Heart right ventricle (tissue), 16 donors: ENCODE measurements around the gene OPN1MW. TPM values are rescaled to one million over a fixed set of nuclear protein-coding genes. Genes with fewer than 3 reads are reported as not detected.
"Not testable (repeated sequence)": the region's sequence is repeated elsewhere in the genome, so short reads cannot be mapped to it uniquely, and the experiment has no call there.

ENCODE experiments used
- ATAC-seq, 8 donors: fragments of 200-7000 bp; cut with Tn5 transposase; one replicate each; pipeline ENCODE4 v1.9.1; 2020; ENCODE audit warnings: mild to moderate bottlenecking in 8 of 8, moderate library complexity in 8 of 8, moderate number of reproducible peaks in 1 of 8
- DNase-seq, 2 donors: peaks; one replicate each; pipeline ENCODE4 v3.0.0-alpha.2; 2020
- H3K27ac ChIP-seq, 10 donors: fragments of 200-600 bp; sonication (generic) in 2 of 10; one replicate each; pipeline versions ENCODE4 v1.5.0 to v1.8.0; 2020 to 2022; ENCODE audit warnings: mild to moderate bottlenecking in 3 of 10
- H3K27me3 ChIP-seq, 7 donors: fragments of 200-600 bp; one replicate each; pipeline ENCODE4 v1.8.0; 2021 to 2022; ENCODE audit warnings: mild to moderate bottlenecking in 2 of 7
- H3K36me3 ChIP-seq, 9 donors: fragments of 200-600 bp; sonication (generic) in 1 of 9; one replicate each; pipeline versions ENCODE4 v1.5.0 to v1.8.0; 2020 to 2022; ENCODE audit warnings: mild to moderate bottlenecking in 2 of 9
- H3K4me1 ChIP-seq, 9 donors: fragments of 200-600 bp; sonication (generic) in 1 of 9; one replicate each; pipeline versions ENCODE4 v1.5.0 to v1.8.0; 2020 to 2022; ENCODE audit warnings: mild to moderate bottlenecking in 4 of 9
- H3K4me3 ChIP-seq, 10 donors: fragments of 200-600 bp; sonication (generic) in 2 of 10; one replicate each; pipeline versions ENCODE4 v1.5.0 to v1.8.0; 2020 to 2022; ENCODE audit warnings: mild to moderate bottlenecking in 7 of 10, moderate library complexity in 2 of 10
- H3K9me3 ChIP-seq, 11 donors: fragments of 200-600 bp in 10 of 11; sonication (generic) in 2 of 11; one replicate each; pipeline versions ENCODE4 v1.5.0 to v1.8.0; 2013 to 2022; ENCODE audit warnings: mild to moderate bottlenecking in 2 of 11, control low read depth in 1 of 11, moderate library complexity in 1 of 11
- WGBS, 2 donors: extraction: QIAGEN DNeasy Blood & Tissue Kit; methylation state at CpG; one replicate each; pipeline ENCODE4 v1.1.7; 2013; ENCODE audit warnings: inconsistent platforms in 1 of 2; 5-methylcytosine and 5-hydroxymethylcytosine counted together
- intact Hi-C, 10 donors: fragments of 100-400 bp; cut with DNase I; formaldehyde crosslinking; loops; one replicate each; pipeline versions ENCODE4 v1.11.1 to v1.14.2; 2022
- polyA plus RNA-seq, 2 donors: library from polyadenylated mRNA; stranded (reverse); fragments of 200-250 nt; gene quantifications; one replicate each; pipeline ENCODE4 v1.2.3, GENCODE V29; 2013
- total RNA-seq, 10 donors: library from RNA; stranded (reverse); fragmentation: NEBNext Ultra II Directional in 3 of 10; extraction: Animal tissue kit (Norgen Biotek cat#: 25700) in 3 of 10; gene quantifications; one replicate each; pipeline versions ENCODE4 v1.2.1 to v1.2.4, GENCODE V29; 2021 to 2023
- TF ChIP-seq, protein P1 (sequence below), 9 donors: fragments of 200-600 bp; sonication (generic) in 2 of 9; IDR thresholded peaks; one replicate each; pipeline versions ENCODE4 v1.5.0 to v1.8.0; 2021 to 2022; ENCODE audit warnings: antibody characterized with exemption in 9 of 9, mild to moderate bottlenecking in 5 of 9, moderate library complexity in 1 of 9
- donor health status: Arrhythmogenic right ventricular cardiomyopathy.
- donor health status: ischemic (EF 13 %, LVEDD 7.1; RV severe dilation, severe dysfunction).
- donor health status: healthy with polysubstance abuse.
- donor health status: DM: no; HTN: yes; CAD: no.
- donor health status: DM: no; HTN: no; CAD: no.
- donor health status: ischemic (EF 25% LVEDD 6.9; RV normal size, moderate dysfunction).
- donor health status: ischemic (EF 25% LVEDD 5.7; RV mildly dilated, moderate dysfunction).
- donor health status: healthy.
- donor health status: DM: yes; HTN: yes; CAD: no.
- donor health status: Ischemic cardiomyopathy.
- donor health status: ischemic (EF 35%, LVEDD 5.7; RV mildly dilated, moderate dysfunction).
- donor health status: nonischemic (EF 11% LVEDD 7.7; RV severe dilation, severe dysfunction).
- donor health status: DM: yes; HTN: yes; CAD: no.
- donor health status: PGD.
- donor health status: ischemic (EF 29% LVEDD 5.4; RV normal size, mild dysfunction).
- donor health status: nonischemic (EF 23%, LVEDD 6.1; RV moderate dilation, normal function).

Gene OPN1MW
- total and polyA plus RNA-seq, 12 donors: not detected

DNA sequence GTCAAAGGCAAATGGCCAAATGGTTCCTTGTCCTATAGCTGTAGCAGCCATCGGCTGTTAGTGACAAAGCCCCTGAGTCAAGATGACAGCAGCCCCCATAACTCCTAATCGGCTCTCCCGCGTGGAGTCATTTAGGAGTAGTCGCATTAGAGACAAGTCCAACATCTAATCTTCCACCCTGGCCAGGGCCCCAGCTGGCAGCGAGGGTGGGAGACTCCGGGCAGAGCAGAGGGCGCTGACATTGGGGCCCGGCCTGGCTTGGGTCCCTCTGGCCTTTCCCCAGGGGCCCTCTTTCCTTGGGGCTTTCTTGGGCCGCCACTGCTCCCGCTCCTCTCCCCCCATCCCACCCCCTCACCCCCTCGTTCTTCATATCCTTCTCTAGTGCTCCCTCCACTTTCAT lies 42.2 kb upstream of the OPN1MW start:
- Histone ChIP-seq H3K36me3 (no peaks in the 10 kb centered on the region), H3K27me3 (peaks cover 0 to 31% (median 0%) of the 10 kb centered on the region in 7 donors), H3K9me3 (no peaks in the 10 kb centered on the region), H3K4me3 (no peak overlapping the region), H3K4me1 (peaks cover 0 to 19% (median 0%) of the 10 kb centered on the region in 9 donors), H3K27ac (no peak overlapping the region)
- intact Hi-C loops: no loop called here
- TF ChIP-seq, protein P1, sequence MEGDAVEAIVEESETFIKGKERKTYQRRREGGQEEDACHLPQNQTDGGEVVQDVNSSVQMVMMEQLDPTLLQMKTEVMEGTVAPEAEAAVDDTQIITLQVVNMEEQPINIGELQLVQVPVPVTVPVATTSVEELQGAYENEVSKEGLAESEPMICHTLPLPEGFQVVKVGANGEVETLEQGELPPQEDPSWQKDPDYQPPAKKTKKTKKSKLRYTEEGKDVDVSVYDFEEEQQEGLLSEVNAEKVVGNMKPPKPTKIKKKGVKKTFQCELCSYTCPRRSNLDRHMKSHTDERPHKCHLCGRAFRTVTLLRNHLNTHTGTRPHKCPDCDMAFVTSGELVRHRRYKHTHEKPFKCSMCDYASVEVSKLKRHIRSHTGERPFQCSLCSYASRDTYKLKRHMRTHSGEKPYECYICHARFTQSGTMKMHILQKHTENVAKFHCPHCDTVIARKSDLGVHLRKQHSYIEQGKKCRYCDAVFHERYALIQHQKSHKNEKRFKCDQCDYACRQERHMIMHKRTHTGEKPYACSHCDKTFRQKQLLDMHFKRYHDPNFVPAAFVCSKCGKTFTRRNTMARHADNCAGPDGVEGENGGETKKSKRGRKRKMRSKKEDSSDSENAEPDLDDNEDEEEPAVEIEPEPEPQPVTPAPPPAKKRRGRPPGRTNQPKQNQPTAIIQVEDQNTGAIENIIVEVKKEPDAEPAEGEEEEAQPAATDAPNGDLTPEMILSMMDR (IDR thresholded peaks at IDR 0.05): no peak
- DNase-seq (no peak), ATAC-seq (no peak)
- WGBS, 2 donors: 86 to 95% methylated on average over 8 to 10 of the region's 12 CpGs

DNA sequence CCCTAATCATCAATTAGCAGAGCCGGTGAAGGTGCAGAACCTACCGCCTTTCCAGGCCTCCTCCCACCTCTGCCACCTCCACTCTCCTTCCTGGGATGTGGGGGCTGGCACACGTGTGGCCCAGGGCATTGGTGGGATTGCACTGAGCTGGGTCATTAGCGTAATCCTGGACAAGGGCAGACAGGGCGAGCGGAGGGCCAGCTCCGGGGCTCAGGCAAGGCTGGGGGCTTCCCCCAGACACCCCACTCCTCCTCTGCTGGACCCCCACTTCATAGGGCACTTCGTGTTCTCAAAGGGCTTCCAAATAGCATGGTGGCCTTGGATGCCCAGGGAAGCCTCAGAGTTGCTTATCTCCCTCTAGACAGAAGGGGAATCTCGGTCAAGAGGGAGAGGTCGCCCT lies 41.7 kb upstream of the OPN1MW start:
- no peak for DNase-seq
- TF ChIP-seq, protein P1 (IDR thresholded peaks at IDR 0.05): no peak
- no peaks in the 10 kb centered on the region for H3K9me3 ChIP-seq
- no peak overlapping the region for H3K4me3 ChIP-seq
- H3K27ac ChIP-seq: no peak overlapping the region
- intact Hi-C loops: no loop called here
- peaks cover 0 to 25% (median 0%) of the 10 kb centered on the region in 7 donors for H3K27me3 ChIP-seq
- H3K4me1 ChIP-seq: peaks cover 0 to 15% (median 0%) of the 10 kb centered on the region in 9 donors
- no peak for ATAC-seq
- no peaks in the 10 kb centered on the region for H3K36me3 ChIP-seq
- 94 to 96% methylated on average over 9 to 10 of the region's 10 CpGs for WGBS, 2 donors

DNA sequence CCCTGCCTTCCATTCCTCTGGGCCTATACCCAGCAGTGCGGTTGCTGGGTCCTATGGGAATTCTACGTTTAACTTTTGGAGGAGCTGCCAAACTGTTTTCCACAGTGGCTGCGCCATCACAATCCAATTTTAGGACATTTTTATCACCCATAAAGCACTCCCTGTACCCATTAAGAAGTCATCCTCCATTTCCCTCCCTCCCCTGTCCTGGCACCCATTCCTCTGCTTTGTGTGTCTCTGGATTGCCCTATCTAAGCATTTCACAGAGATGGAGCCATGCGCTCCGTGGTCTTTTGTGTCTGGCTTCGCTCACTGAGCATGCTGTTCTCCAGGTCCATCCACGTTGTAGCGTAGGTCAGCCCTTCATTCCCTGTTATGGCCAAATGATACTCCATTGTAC lies 40.0 kb upstream of the OPN1MW start:
- peaks cover 0 to 13% (median 0%) of the 10 kb centered on the region in 7 donors for H3K27me3 ChIP-seq
- H3K36me3 ChIP-seq: no peaks in the 10 kb centered on the region
- H3K4me3 ChIP-seq: no peak overlapping the region
- intact Hi-C loops: no loop called here
- 84 to 92% methylated on average over 8 of the region's 8 CpGs for WGBS, 2 donors
- no peaks in the 10 kb centered on the region for H3K4me1 ChIP-seq
- H3K27ac ChIP-seq: no peak overlapping the region
- TF ChIP-seq, protein P1 (IDR thresholded peaks at IDR 0.05): no peak
- DNase-seq: no peak
- H3K9me3 ChIP-seq: no peaks in the 10 kb centered on the region
- ATAC-seq: no peak

DNA sequence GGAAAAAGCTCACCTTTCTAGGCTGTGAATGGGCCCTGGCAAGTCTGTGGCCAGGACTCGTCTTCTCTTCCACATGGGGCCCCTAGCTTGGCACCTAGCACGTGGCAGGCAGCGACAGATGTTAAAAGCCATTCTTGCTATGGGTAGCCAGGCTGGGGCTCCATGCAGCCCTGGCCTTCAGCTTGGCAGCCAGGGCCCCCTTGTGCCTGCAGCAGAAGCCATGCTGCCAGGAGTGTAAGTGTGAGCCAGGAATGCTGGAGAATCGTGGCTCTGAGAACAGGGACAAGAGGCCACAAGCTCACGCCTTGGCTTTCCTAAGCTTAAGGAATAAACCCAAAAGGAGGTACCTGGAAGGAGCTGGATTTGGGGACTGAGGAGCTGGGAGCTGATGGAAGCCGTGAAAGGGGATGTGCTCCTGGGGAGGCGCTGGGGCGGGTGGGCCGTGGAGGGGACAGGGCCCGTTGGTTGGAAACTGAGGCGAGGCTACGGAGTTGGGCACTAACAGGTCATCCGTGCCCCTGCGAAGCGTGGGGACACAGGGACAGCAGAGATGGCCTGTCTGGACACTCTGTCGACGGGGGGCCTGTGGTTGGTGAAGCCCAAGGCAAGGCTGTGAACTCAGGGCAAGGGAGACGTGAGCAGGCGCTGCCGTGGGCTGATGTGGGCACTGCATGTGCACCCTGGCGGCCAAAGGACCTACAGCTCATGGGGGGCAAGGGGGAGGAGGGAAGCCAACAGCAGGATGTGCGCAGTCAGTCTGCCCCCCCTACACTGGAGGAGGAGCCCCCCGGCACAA lies 39.2 kb upstream of the OPN1MW start:
- TF ChIP-seq, protein P1 (IDR thresholded peaks at IDR 0.05): no peak
- Histone ChIP-seq H3K4me3 (no peak overlapping the region), H3K9me3 (no peaks in the 10 kb centered on the region), H3K27me3 (peaks cover 0 to 11% (median 0%) of the 10 kb centered on the region in 7 donors), H3K36me3 (no peaks in the 10 kb centered on the region), H3K27ac (no peak overlapping the region), H3K4me1 (no peaks in the 10 kb centered on the region)
- 88 to 92% methylated on average over 18 to 23 of the region's 23 CpGs for WGBS, 2 donors
- intact Hi-C loops: no loop called here
- ATAC-seq (no peak), DNase-seq (no peak)

DNA sequence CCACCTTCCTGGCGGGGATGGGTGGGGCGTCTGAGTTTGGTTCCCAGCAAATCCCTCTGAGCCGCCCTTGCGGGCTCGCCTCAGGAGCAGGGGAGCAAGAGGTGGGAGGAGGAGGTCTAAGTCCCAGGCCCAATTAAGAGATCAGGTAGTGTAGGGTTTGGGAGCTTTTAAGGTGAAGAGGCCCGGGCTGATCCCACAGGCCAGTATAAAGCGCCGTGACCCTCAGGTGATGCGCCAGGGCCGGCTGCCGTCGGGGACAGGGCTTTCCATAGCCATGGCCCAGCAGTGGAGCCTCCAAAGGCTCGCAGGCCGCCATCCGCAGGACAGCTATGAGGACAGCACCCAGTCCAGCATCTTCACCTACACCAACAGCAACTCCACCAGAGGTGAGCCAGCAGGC lies 38.4 kb upstream of the OPN1MW start, which contains the start of gene OPN1LW:
OPN1LW (plus strand) TSS at position 234 of the 400 bp plus-strand sequence; CDS start at position 275, 41 bp downstream.
- H3K27ac ChIP-seq, intact Hi-C loops, H3K9me3 ChIP-seq, H3K27me3 ChIP-seq, DNase-seq, H3K4me1 ChIP-seq, H3K36me3 ChIP-seq, H3K4me3 ChIP-seq, ATAC-seq: not testable (repeated sequence)
- WGBS, 2 donors: 98 to 100% methylated on average over 10 to 13 of the region's 15 CpGs

DNA sequence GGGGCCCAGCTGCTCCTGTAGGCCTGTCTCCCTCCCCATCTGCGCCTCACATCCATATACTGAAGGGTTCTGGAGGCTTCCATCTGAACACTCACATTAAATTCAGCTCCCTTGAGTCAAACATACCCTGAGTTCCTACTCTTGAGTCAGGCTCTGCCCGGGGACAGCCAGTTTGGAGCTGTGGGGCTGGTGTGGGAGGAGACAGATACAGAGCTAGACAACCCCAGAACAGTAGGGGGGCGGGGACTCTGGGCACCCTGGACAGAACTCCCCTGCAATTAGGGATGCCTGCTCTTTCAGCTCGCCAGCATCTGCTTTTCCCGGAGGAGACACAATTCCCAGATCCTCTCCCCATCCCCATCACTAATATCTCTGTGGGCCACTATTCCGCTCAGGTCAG lies 31.4 kb upstream of the OPN1MW start:
- H3K4me1 ChIP-seq, H3K27me3 ChIP-seq, H3K36me3 ChIP-seq, H3K4me3 ChIP-seq, ATAC-seq, H3K9me3 ChIP-seq, intact Hi-C loops, DNase-seq, H3K27ac ChIP-seq: not testable (repeated sequence)
- 92 to 100% methylated on average over 1 of the region's 6 CpGs for WGBS, 2 donors

DNA sequence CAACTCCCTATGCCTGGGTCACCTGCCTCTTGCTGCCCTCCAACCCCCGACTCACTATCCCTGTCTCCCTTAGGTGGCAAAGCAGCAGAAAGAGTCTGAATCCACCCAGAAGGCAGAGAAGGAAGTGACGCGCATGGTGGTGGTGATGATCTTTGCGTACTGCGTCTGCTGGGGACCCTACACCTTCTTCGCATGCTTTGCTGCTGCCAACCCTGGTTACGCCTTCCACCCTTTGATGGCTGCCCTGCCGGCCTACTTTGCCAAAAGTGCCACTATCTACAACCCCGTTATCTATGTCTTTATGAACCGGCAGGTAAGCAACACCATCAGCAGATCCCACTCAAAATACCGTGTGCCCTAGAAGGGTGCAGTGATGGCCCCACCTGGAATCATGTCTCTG lies 26.2 kb upstream of the OPN1MW start:
- H3K27ac ChIP-seq, DNase-seq, intact Hi-C loops, H3K4me3 ChIP-seq, H3K9me3 ChIP-seq, ATAC-seq, H3K4me1 ChIP-seq, H3K36me3 ChIP-seq, H3K27me3 ChIP-seq: not testable (repeated sequence)
- 94 to 99% methylated on average over 8 to 10 of the region's 11 CpGs for WGBS, 2 donors
